ENCODE results near the gene TXNDC15. TPM values are rescaled to one million over a fixed set of nuclear protein-coding genes. Genes with fewer than 3 reads are reported as not detected.
"Not testable (repeated sequence)": the region's sequence is repeated elsewhere in the genome, so short reads cannot be mapped to it uniquely, and the experiment has no call there.

Gene TXNDC15
- polyA plus RNA-seq, 1 of the 3 experiments (the other 2 are of a cell fraction): 112 TPM

DNA sequence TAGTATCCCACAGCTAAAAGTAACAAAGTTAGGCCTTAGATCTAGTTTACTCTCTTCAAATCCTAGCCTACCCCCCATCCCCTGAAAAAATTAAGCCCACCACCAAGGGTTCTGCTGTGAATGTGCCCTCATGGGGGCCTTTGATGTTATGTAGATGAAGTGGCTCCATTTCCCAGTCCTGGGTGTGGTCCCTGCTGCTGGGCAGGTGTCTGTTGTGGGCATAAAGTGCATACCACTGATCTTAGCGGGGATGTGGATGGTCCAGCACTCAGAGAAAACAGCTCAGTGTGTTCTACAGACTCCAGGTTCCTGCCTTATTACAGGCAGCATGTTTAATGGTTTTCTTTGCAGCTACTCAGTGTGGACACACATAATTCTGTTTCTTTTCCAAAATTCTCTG, 32.6 kb downstream of the TXNDC15 start:
- Histone ChIP-seq H3K9me2 (no peaks in the 10 kb centered on the region), H3K9ac (no peak overlapping the region), H3K27ac (ENCODE audit: low read depth in 2 of 2, low read length in 1 of 2) (no peak overlapping the region), H3K4me1 (ENCODE audit: control insufficient read depth in 1 of 2, insufficient read depth in 2 of 2, low read depth in 1 of 2, low read length in 1 of 2) (no peaks in the 10 kb centered on the region), H3K79me2 (ENCODE audit: insufficient read depth) (peaks cover 10% of the 10 kb centered on the region), H2AFZ (ENCODE audit: low read depth) (no peak overlapping the region), H4K20me1 (ENCODE audit: insufficient read depth) (no peaks in the 10 kb centered on the region), H3K4me2 (no peak overlapping the region), H3K36me3 (replicated peaks in 1 of 2; ENCODE audit: control insufficient read depth in 1 of 2, insufficient read depth in 2 of 2, low read length in 1 of 2) (peaks cover 4 to 7% of the 10 kb centered on the region in 2 experiments), H3K4me3 (ENCODE audit: low read depth in 2 of 2, low read length in 1 of 2) (no peak overlapping the region), H3K27me3 (ENCODE audit: insufficient read depth) (no peaks in the 10 kb centered on the region), H3F3A (replicated peaks; ENCODE audit: insufficient read depth) (peaks cover 17% of the 10 kb centered on the region), H3K9me3 (no peaks in the 10 kb centered on the region)
- no peak for TF ChIP-seq YY1 (IDR thresholded peaks at IDR 0.05; ENCODE audit: low read depth)
- TF ChIP-seq, protein P1, sequence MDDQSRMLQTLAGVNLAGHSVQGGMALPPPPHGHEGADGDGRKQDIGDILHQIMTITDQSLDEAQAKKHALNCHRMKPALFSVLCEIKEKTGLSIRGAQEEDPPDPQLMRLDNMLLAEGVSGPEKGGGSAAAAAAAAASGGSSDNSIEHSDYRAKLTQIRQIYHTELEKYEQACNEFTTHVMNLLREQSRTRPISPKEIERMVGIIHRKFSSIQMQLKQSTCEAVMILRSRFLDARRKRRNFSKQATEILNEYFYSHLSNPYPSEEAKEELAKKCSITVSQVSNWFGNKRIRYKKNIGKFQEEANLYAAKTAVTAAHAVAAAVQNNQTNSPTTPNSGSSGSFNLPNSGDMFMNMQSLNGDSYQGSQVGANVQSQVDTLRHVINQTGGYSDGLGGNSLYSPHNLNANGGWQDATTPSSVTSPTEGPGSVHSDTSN (IDR thresholded peaks at IDR 0.05): no peak
- TF ChIP-seq, protein P2, sequence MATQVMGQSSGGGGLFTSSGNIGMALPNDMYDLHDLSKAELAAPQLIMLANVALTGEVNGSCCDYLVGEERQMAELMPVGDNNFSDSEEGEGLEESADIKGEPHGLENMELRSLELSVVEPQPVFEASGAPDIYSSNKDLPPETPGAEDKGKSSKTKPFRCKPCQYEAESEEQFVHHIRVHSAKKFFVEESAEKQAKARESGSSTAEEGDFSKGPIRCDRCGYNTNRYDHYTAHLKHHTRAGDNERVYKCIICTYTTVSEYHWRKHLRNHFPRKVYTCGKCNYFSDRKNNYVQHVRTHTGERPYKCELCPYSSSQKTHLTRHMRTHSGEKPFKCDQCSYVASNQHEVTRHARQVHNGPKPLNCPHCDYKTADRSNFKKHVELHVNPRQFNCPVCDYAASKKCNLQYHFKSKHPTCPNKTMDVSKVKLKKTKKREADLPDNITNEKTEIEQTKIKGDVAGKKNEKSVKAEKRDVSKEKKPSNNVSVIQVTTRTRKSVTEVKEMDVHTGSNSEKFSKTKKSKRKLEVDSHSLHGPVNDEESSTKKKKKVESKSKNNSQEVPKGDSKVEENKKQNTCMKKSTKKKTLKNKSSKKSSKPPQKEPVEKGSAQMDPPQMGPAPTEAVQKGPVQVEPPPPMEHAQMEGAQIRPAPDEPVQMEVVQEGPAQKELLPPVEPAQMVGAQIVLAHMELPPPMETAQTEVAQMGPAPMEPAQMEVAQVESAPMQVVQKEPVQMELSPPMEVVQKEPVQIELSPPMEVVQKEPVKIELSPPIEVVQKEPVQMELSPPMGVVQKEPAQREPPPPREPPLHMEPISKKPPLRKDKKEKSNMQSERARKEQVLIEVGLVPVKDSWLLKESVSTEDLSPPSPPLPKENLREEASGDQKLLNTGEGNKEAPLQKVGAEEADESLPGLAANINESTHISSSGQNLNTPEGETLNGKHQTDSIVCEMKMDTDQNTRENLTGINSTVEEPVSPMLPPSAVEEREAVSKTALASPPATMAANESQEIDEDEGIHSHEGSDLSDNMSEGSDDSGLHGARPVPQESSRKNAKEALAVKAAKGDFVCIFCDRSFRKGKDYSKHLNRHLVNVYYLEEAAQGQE (IDR thresholded peaks at IDR 0.05; ENCODE audit: low read depth, low read length): no peak
- no peak for TF ChIP-seq MXI1 (IDR thresholded peaks at IDR 0.05; ENCODE audit: low read depth, low read length)
- WGBS (ENCODE audit: low lambda C conversion rate): 92% methylated on average over 1 of the region's 1 CpG
- no peak for DNase-seq
- CTCF ChIA-PET: interaction anchor here (0.8 to 2.9 kb wide), 8 partner anchors 10 to 149 kb away, joined by 3 to 16 read pairs (median 4); partner anchors contain the start of genes DDX46 and PITX1
- POLR2A ChIA-PET: no interaction called here

DNA sequence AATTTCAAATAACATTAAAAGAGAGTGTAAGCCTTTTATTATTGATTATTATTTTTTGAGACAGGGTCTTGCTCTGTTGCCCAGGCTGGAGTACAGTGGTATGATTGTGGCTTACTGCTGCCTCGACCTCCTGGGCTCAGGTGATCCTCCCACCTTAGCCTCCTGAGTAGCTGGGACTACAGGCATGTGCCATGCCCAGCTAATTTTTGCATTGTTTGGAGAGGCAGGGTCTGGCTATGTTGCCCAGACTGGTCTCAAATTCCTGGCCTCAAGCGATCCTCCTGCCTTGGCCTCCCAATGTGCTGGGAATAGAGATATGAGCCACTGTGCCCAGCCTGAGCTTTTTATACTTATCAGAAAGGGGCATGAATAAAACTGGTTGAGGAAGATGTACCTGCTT, 36.6 kb downstream of the TXNDC15 start:
- H3F3A ChIP-seq (replicated peaks; ENCODE audit: insufficient read depth); H3K9ac ChIP-seq; H2AFZ ChIP-seq (ENCODE audit: low read depth); CTCF ChIA-PET; H3K4me2 ChIP-seq; H3K4me3 ChIP-seq (ENCODE audit: low read depth in 2 of 2, low read length in 1 of 2); H3K9me2 ChIP-seq; H3K27ac ChIP-seq (ENCODE audit: low read depth in 2 of 2, low read length in 1 of 2); DNase-seq; H3K27me3 ChIP-seq (ENCODE audit: insufficient read depth); H4K20me1 ChIP-seq (ENCODE audit: insufficient read depth); H3K9me3 ChIP-seq; H3K4me1 ChIP-seq (ENCODE audit: control insufficient read depth in 1 of 2, insufficient read depth in 2 of 2, low read depth in 1 of 2, low read length in 1 of 2); POLR2A ChIA-PET: not testable (repeated sequence)
- WGBS (ENCODE audit: low lambda C conversion rate): 94% methylated on average over 1 of the region's 2 CpGs
- Histone ChIP-seq H3K36me3 (replicated peaks in 1 of 2; ENCODE audit: control insufficient read depth in 1 of 2, insufficient read depth in 2 of 2, low read length in 1 of 2) (peaks cover 4 to 15% of the 10 kb centered on the region in 2 experiments), H3K79me2 (ENCODE audit: insufficient read depth) (peaks cover 10% of the 10 kb centered on the region)

Measured in SK-N-SH (cell line).